GM18517 (cell line): ENCODE measurements around the gene CIAO3.
A peak's percentile ranks its signal among the peaks of the same experiment; 100 is the strongest.
"Not testable (repeated sequence)": the region's sequence is repeated elsewhere in the genome, so short reads cannot be mapped to it uniquely, and the experiment has no call there.

ENCODE experiments used
- ATAC-seq: cut with Tn5 transposase; IDR thresholded peaks from one replicate; pipeline ENCODE4 v1.9.1; 2021; ENCODE audit warnings: mild to moderate bottlenecking, moderate library complexity; ENCODE audit not compliant: unreplicated experiment

The CIAO3 gene

GRCh38 chr16:694863-695354, 45.9 kb downstream of the CIAO3 start:
- no peak for ATAC-seq

- no peak for ATAC-seq
These were observed 46.5 kb downstream of the CIAO3 start for GRCh38 chr16:694187-694862.

GRCh38 chr16:693766-694165, 47.0 kb downstream of the CIAO3 start:
- ATAC-seq: no peak

DNA sequence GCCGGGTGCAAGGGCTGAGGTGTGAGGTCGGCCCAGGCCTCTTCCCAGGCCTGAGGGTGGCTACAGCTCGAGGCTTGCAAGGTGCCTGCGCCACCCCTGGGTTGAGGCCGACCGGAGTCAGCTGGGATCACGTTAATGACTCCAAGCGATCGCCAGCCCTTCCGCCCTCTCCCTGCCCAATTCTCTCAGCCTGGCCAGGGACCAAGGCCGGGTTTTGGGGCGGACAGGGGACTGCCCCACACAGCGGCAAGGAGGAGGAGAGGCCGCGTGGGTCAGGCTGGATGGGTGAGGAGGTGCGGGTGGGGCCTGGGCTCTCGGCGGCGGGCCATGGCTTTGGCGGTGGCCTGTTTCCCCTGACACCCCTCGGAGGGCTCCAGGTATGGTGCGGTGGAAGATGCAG, 47.4 kb downstream of the CIAO3 start:
- no peak for ATAC-seq

- ATAC-seq: no peak
These were observed 48.3 kb downstream of the CIAO3 start for GRCh38 chr16:692356-693108.

DNA sequence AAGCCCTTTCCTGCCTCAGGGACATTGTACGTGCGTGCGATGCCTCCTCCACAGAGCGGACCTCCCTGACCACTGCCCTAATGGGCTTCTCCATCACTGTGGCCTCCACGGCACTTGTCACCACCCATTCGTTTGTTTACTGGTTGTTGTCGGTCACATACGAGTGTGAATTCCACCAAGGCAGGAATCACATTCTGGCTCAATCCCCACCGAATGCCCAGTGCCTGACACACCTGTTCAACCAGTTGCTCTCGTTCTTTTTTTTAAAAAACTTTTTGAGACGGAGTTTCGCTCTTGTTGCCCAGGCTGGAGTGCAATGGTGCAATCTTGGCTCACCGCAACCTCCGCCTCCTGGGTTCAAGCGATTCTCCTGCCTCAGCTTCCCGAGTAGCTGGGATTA, 49.6 kb downstream of the CIAO3 start:
- ATAC-seq: not testable (repeated sequence)

GRCh38 chr16:689175-689897, 51.5 kb downstream of the CIAO3 start:
- no peak for ATAC-seq

- no peak for ATAC-seq
These were observed 53.3 kb downstream of the CIAO3 start for GRCh38 chr16:687499-687898.

DNA sequence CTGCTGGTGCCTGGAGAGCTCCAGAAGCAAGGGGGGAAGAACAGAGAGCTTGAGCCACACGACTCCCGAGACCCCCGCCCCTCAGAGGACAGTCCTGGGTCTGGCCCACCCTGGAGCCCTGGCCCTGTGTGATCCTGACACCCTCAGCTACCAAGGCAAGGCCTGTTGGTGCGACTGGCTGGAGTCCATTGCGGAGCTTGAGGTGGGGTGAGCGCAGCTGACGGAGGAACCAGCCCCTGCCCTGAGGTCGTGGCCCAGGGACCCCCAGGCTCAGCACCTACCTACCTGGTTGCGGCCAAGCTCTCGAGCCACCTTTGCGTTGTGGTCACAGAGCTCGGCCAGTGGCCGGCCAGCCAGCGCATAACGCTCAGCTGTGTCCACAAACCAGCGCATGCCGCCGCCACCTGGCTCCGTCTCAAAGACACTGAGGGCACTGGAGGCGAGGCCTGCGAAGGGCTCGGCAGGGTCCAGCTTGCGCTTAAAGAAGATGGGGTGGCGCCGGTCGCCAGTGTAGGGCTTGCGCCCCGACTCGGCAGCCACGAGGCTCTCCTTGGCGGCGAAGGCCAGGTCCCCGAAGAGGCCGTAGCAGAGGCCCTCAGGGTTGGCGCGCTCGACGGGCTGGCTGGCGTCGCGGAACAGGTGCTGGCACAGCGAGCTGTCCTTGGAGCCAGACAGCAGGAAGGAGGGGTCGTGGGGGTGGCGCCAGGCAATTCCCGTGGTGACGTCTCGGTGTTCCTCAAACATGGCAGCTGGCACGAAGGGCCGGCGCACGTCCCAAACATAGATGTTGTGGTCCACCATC, 54.1 kb downstream of the CIAO3 start:
- no peak for ATAC-seq

- ATAC-seq: no peak
These were observed 54.8 kb downstream of the CIAO3 start for GRCh38 chr16:685967-686366.

DNA sequence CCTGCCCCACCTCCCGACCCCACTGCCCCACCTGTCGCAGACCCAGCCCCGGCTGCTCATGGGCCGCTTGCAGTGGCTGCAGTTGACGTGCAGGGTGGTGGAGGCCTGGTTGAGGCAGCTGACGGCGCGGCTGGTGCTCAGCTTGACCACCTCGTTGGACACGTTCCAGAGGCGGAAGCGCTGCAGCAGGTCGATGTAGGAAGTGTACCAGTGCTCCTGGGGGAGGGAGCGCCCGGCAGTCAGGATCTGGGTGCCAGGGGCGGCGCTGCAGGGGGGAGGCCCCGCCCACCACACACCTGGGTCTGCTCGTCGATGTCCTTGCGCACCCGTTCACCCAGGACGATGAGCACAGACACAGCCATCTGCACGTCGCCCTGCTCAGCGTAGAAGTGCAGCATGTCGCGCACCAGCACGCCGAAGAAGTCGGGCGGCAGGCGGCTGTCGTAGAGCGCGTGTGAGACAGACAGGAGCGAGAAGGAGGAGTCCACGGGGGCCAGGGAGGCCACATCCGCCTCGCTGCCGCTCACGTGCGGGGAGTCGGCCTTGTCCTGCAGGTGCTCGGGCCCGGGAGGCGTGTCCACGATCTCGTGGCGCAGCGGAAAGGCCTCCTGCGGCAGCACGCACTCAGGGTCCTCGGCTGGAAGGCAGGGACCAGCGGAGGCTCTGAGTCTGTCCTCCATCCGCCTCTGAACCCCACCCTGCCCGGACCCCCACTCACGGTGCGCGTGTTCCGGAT, 55.7 kb downstream of the CIAO3 start:
- no peak for ATAC-seq

DNA sequence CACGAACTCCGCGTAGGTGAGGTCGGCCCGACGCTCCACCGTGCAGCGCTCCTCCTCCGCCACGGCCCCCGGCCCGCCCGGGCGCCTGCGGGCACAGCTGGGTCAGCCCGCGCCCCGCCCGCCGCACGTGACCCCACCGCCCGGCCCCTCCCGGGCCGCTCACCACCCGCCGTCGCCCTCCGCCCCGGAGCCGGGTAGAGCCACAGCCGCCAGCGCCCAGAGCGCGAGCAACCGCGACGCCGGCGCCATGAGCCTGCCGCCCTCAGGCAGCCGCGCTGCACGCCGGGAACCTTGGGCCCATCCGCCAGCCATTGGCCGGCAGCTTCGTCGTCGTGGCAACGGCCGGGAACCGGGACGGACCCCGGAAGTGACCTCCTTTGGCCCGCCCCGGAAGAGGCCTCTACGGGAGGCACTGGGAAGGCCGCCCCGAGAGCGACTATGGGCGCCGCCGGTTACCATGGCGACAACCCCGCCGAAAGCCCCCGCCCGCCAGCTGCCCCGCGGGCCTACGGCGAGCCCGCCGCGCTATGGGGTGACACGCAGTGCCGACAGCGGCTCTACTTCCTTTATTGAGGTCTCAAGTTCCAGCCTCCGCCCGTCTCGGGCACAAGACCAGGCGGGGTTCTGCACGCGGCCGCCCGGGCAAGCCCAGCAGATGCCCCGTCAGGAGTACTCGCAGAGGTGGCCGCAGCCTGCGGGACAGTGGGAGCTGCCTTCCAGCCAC, 56.6 kb downstream of the CIAO3 start, which contains the start of gene JMJD8:
Gene JMJD8, minus strand, starts transcription at position 264 of the 724 bp plus-strand sequence. Its CDS starts 15 bp downstream, at position 249.
- ATAC-seq: peak; percentile 58

GRCh38 chr16:683396-684070, 57.3 kb downstream of the CIAO3 start:
- ATAC-seq: no peak

DNA sequence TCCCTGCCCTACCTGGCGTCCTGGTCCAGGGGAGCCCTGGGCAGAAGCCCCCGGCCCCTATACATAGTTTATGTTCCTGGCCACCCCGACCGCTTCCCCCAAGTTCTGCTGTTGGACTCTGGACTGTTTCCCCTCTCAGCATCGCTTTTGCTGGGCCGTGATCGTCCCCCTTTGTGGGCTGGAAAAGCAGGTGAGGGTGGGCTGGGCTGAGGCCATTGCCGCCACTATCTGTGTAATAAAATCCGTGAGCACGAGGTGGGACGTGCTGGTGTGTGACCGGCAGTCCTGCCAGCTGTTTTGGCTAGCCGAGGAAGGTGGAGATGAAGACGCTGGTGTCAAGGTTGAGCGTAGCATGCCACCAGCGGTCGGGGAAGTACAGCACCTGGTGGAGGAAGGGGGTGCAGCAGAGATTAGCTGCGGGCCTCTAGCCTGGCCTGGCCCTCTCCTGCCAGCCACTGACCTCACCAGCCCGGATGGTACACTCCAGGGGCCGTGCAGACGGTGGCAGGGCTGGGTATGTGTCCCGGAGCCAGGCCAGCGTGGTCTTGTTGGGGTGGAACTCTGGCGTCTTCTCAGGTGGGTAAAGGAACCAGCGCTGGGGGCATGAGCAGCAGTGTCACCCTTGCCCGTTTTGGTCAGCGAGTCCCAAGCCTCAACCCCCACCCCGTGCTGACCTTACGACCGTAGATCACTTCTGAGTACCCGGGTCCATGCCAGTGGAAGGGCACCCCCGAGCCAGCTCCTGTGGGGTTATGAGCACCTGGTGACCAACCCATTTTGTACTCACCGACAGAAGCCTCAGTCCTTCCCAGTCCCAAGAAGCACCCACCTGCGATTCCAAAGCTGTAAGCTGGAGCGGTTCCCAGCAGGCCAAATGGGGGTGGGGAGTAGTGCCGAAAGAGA, 58.1 kb downstream of the CIAO3 start:
- no peak for ATAC-seq

GRCh38 chr16:681746-682427, 58.9 kb downstream of the CIAO3 start:
- ATAC-seq: no peak

DNA sequence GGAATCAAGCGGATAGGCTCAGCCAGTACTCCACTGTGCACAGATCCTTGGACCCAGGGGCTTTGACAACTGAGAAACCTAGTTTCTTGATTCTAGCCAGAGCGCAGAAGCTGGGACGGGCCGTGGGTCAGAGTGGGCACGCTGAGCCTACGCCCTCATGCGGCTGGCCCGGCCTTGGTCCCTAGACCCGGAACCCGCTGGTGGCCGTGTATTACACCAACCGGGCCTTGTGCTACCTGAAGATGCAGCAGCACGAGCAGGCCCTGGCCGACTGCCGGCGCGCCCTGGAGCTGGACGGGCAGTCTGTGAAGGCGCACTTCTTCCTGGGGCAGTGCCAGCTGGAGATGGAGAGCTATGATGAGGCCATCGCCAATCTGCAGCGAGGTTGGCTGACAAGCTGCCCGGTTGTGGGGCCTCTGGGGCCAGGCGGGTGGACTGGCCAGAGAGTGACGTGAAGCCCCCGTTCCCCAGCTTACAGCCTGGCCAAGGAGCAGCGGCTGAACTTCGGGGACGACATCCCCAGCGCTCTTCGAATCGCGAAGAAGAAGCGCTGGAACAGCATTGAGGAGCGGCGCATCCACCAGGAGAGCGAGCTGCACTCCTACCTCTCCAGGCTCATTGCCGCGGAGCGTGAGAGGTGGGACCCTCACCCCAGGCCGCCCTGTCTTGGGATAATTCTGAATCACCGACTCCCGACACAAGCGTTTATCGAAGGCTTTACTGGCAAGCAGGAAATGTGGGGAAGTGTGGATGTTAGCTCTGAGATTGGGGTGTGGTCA, 59.6 kb downstream of the CIAO3 start:
- no peak for ATAC-seq

DNA sequence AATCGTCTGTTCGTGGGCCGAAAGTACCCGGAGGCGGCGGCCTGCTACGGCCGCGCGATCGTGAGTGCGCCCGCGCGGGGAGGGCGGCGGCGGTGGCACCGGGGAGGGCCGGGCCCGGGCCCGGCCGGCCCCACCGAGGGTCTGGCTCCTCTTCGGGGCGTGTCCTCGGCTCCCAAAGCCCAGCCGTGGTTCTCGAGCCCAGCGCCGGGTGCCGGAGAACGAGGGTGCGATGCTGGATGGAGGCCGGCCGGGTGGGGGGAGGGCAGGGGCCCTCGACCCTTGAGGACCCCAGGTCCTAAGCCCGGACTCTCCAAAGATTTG, 60.2 kb downstream of the CIAO3 start:
- ATAC-seq: no peak
